DND-41 (cell line): ENCODE data around the gene SLC25A26.

Experiments
- CTCF ChIP-seq: IDR thresholded peaks from 2 replicates; pipeline ENCODE4 v1.5.1; 2012; ENCODE audit warnings: borderline replicate concordance, low read length, moderate library complexity, mild to moderate bottlenecking; ENCODE audit not compliant: poor library complexity, severe bottlenecking; ENCODE audit errors: extremely low read depth
- EZH2 ChIP-seq: IDR thresholded peaks from 3 replicates; pipeline ENCODE4 v1.6.1; 2012; ENCODE audit warnings: borderline replicate concordance, low read depth, mild to moderate bottlenecking, moderate library complexity, low read length, inconsistent platforms; ENCODE audit not compliant: severe bottlenecking

- no peak for TF ChIP-seq CTCF
- no peak for TF ChIP-seq EZH2
Measured at GRCh38 chr3:66220066-66220465, 735 bp upstream of the SLC25A26 start.
